Measurements from ENCODE around the gene GBA2. TPM values are rescaled to one million over a fixed set of nuclear protein-coding genes. Genes with fewer than 3 reads are reported as not detected.

The GBA2 gene
- total RNA-seq, 1 donor from 2014 or later, result 48.9 TPM

GRCh38 chr9:35767458-35767857, 18.4 kb upstream of the GBA2 start:
- no peak for FAIRE-seq
- no peak for DNase-seq (ENCODE audit: low spot score in 2 of 2)

GRCh38 chr9:35766997-35767396, 18.0 kb upstream of the GBA2 start:
- no peak for DNase-seq (ENCODE audit: low spot score in 2 of 2)
- no peak for FAIRE-seq

GRCh38 chr9:35763803-35764202, 14.8 kb upstream of the GBA2 start:
- FAIRE-seq (no peak), DNase-seq (ENCODE audit: low spot score in 2 of 2) (no peak)

- no peak for DNase-seq (ENCODE audit: low spot score in 2 of 2)
- FAIRE-seq, result no peak
Observed at GRCh38 chr9:35763181-35763580, 14.2 kb upstream of the GBA2 start.

GRCh38 chr9:35760651-35761050, 11.6 kb upstream of the GBA2 start:
- DNase-seq (ENCODE audit: low spot score in 2 of 2) (no peak), FAIRE-seq (no peak)

- FAIRE-seq (no peak), DNase-seq (ENCODE audit: low spot score in 2 of 2) (no peak)
Observed at GRCh38 chr9:35759795-35760194, 10.8 kb upstream of the GBA2 start.

- no peak for DNase-seq (ENCODE audit: low spot score in 2 of 2)
- FAIRE-seq, result no peak
Observed at GRCh38 chr9:35758475-35759050, 9.5 kb upstream of the GBA2 start.

GRCh38 chr9:35757892-35758275, 8.9 kb upstream of the GBA2 start:
- FAIRE-seq (no peak), DNase-seq (ENCODE audit: low spot score in 2 of 2) (no peak)

GRCh38 chr9:35757226-35757891, 8.3 kb upstream of the GBA2 start:
- DNase-seq (ENCODE audit: low spot score in 2 of 2) (no peak), FAIRE-seq (no peak)

- no peak for FAIRE-seq
- peak; percentile 32 to 41 for DNase-seq (ENCODE audit: low spot score in 2 of 2)
Observed at GRCh38 chr9:35756275-35757225, 7.5 kb upstream of the GBA2 start.

GRCh38 chr9:35755071-35755470, 6.0 kb upstream of the GBA2 start:
- no peak for FAIRE-seq
- no peak for DNase-seq (ENCODE audit: low spot score in 2 of 2)

- no peak for DNase-seq (ENCODE audit: low spot score in 2 of 2)
- FAIRE-seq, result no peak
Observed at GRCh38 chr9:35754264-35754663, 5.2 kb upstream of the GBA2 start, which contains the start of gene MSMP. MSMP (minus strand) TSS chr9:35754276; CDS start chr9:35754129, 147 bp downstream.

GRCh38 chr9:35753466-35753865, 4.4 kb upstream of the GBA2 start:
- no peak for DNase-seq (ENCODE audit: low spot score in 2 of 2)
- no peak for FAIRE-seq

GRCh38 chr9:35750256-35750531, 1.2 kb upstream of the GBA2 start:
- no peak for DNase-seq (ENCODE audit: low spot score in 2 of 2)
- FAIRE-seq, result no peak

GRCh38 chr9:35749515-35750255, 657 bp upstream of the GBA2 start:
- DNase-seq (ENCODE audit: low spot score in 2 of 2), result no peak

GRCh38 chr9:35748242-35748857, 678 bp downstream of the GBA2 start:
- DNase-seq (ENCODE audit: low spot score in 2 of 2) (no peak), FAIRE-seq (no peak)

More at GRCh38 chr9:35749515-35750255, 657 bp upstream of the GBA2 start:
- no peak for FAIRE-seq

- DNase-seq (ENCODE audit: low spot score in 2 of 2) (no peak), FAIRE-seq (no peak)
Observed at GRCh38 chr9:35746583-35746982, 2.4 kb downstream of the GBA2 start.

GRCh38 chr9:35745569-35745968, 3.5 kb downstream of the GBA2 start:
- DNase-seq (ENCODE audit: low spot score in 2 of 2), result no peak
- FAIRE-seq, result no peak

GRCh38 chr9:35743880-35744518, 5.0 kb downstream of the GBA2 start:
- DNase-seq (ENCODE audit: low spot score in 2 of 2) (no peak), FAIRE-seq (no peak)

- FAIRE-seq, result no peak
- no peak for DNase-seq (ENCODE audit: low spot score in 2 of 2)
Observed at GRCh38 chr9:35743452-35743851, 5.6 kb downstream of the GBA2 start.

All from frontal cortex (tissue), 4 donors.